Stomach (tissue), 9 donors: ENCODE results near the gene GALNT17. TPM values are rescaled to one million over a fixed set of nuclear protein-coding genes. Genes with fewer than 3 reads are reported as not detected.

Experiments used
- DNase-seq, 2 donors: peaks; one replicate each; pipeline versions ENCODE4 v3.0.0 to v3.0.0-alpha.2; 2013 to 2019
- H3K27ac ChIP-seq, 5 donors: fragments of 200-600 bp in 4 of 5; sonication (generic) in 4 of 5; one replicate each; pipeline ENCODE4 v1.5.1; 2013 to 2019; ENCODE audit warnings: mild to moderate bottlenecking in 1 of 5, moderate library complexity in 1 of 5
- H3K27me3 ChIP-seq, 3 donors: fragments of 200-600 bp; sonication (generic); one replicate each; pipeline ENCODE4 v1.5.1; 2017 to 2019; ENCODE audit warnings: mixed run types in 1 of 3
- H3K36me3 ChIP-seq, 4 donors: fragments of 200-600 bp; sonication (generic); 1 replicate in 3 of 4; 2 replicates in 1 of 4; pipeline ENCODE4 v1.5.1; 2016 to 2019
- H3K4me1 ChIP-seq, 4 donors: fragments of 200-600 bp; sonication (generic); one replicate each; pipeline ENCODE4 v1.5.1; 2016 to 2019
- H3K4me3 ChIP-seq, 4 donors: fragments of 200-600 bp; sonication (generic) in 3 of 4; one replicate each; pipeline ENCODE4 v1.5.1; 2016 to 2019; ENCODE audit warnings: mild to moderate bottlenecking in 1 of 4
- H3K9me3 ChIP-seq, 4 donors: fragments of 200-600 bp; sonication (generic); one replicate each; pipeline ENCODE4 v1.5.1; 2016 to 2019
- EP300 ChIP-seq: sonication (generic); formaldehyde crosslinking; IDR thresholded peaks from one replicate; pipeline ENCODE4 v1.6.1; 2017; ENCODE audit warnings: antibody characterized with exemption
- POLR2A ChIP-seq, 4 donors: fragments of 450-650 bp; IDR thresholded peaks; one replicate each; pipeline ENCODE4 v1.6.1; 2016; ENCODE audit warnings: antibody characterized with exemption in 4 of 4, control low read depth in 2 of 4, mild to moderate bottlenecking in 1 of 4, moderate library complexity in 1 of 4
- POLR2AphosphoS5 ChIP-seq, 3 donors: sonication (generic); formaldehyde crosslinking; IDR thresholded peaks; one replicate each; pipeline ENCODE4 v1.6.1; 2016; ENCODE audit warnings: antibody characterized with exemption in 3 of 3
- WGBS, 5 donors: extraction: QIAGEN DNeasy Blood & Tissue Kit in 3 of 5; methylation state at CpG; one replicate each; pipeline versions ENCODE4 v1.1.5 to v1.1.7; 2013 to 2018; 5-methylcytosine and 5-hydroxymethylcytosine counted together
- intact Hi-C: fragments of 100-400 bp; cut with DNase I; formaldehyde crosslinking; loops from one replicate; pipeline ENCODE4 v1.15.1; 2023; ENCODE audit warnings: low total_unique reads
- polyA plus RNA-seq, 3 donors: library from polyadenylated mRNA; stranded (reverse); fragments of 200-250 nt; gene quantifications; one replicate each; pipeline ENCODE4 v1.2.3, GENCODE V29; 2013
- total RNA-seq, 5 donors: library from RNA; depleted of rRNA; stranded (reverse); fragments of >200 nt; gene quantifications; one replicate each; pipeline versions ENCODE4 v1.1.0 to v1.2.3, GENCODE V29; 2014 to 2016
- TF ChIP-seq, protein P1 (sequence below), 7 experiments: fragments of 450-650 bp in 4 of 7; fragments of 200-600 bp in 3 of 7; sonication (generic) in 3 of 7; IDR thresholded peaks; one replicate each; pipeline ENCODE4 v1.5.1; 2016 to 2019; ENCODE audit warnings: antibody characterized with exemption in 7 of 7, control low read depth in 2 of 7, mild to moderate bottlenecking in 1 of 7
- donor health status: healthy with polysubstance abuse.
- donor health status: Bipolar disorder and iron deficiency.
- donor health status: healthy.

GALNT17 gene
- total and polyA plus RNA-seq, 8 donors, result 0.76 to 12.5 (median 1.6) TPM; not detected in 1

DNA sequence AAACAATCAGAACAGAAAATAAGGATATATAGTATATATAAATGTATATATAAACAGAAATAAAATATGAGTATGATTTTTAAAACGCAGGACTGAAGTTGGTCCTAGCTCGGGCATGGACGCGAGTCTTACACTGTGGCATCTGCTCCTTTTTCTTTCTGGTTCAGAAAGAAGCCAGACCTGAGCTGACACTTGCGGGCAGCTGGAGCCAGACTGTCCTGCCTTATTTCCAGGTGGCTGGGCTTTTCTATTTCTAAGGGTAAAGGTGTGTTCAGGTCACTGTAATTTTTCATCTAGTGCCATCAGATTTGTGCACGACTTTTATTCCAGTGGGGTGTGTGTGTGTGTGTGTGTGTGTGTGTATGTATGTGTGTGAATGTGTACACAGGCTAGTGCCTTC, 166.4 kb downstream of the GALNT17 start:
- no peak for DNase-seq

DNA sequence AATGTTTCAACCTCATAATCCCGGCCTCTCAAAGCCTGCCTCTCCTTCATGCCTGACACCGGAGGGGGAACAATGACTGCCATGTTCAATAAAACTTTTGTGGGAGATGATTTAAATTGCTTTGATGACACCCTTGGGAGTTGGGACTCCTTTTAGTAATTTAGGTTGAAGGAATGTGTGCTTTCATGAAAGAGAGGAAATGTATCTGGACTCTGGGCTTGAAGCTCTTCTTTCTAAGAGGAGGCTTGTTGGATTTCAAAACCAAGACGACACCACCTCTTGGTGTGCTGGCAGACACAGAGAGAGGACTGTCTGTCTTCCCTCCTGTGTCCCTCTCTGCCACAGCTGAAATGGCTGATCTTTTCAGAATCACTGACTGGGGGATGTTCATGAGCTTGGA, 168.1 kb downstream of the GALNT17 start:
- Histone ChIP-seq H3K36me3 (no peaks in the 10 kb centered on the region), H3K27me3 (no peaks in the 10 kb centered on the region), H3K9me3 (no peaks in the 10 kb centered on the region), H3K4me3 (no peak overlapping the region), H3K27ac (no peak overlapping the region), H3K4me1 (peaks cover 0 to 12% (median 0%) of the 10 kb centered on the region in 4 donors)
- WGBS, 5 donors, result 74 to 86% (median 81%) methylated on average over 3 of the region's 3 CpGs
- DNase-seq, result no peak
- intact Hi-C loops, result no loop called here
- TF ChIP-seq POLR2AphosphoS5 (IDR thresholded peaks at IDR 0.05), result no peak
- TF ChIP-seq EP300, result no peak
- TF ChIP-seq POLR2A (IDR thresholded peaks at IDR 0.05), result no peak
- TF ChIP-seq, protein P1, sequence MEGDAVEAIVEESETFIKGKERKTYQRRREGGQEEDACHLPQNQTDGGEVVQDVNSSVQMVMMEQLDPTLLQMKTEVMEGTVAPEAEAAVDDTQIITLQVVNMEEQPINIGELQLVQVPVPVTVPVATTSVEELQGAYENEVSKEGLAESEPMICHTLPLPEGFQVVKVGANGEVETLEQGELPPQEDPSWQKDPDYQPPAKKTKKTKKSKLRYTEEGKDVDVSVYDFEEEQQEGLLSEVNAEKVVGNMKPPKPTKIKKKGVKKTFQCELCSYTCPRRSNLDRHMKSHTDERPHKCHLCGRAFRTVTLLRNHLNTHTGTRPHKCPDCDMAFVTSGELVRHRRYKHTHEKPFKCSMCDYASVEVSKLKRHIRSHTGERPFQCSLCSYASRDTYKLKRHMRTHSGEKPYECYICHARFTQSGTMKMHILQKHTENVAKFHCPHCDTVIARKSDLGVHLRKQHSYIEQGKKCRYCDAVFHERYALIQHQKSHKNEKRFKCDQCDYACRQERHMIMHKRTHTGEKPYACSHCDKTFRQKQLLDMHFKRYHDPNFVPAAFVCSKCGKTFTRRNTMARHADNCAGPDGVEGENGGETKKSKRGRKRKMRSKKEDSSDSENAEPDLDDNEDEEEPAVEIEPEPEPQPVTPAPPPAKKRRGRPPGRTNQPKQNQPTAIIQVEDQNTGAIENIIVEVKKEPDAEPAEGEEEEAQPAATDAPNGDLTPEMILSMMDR (IDR thresholded peaks at IDR 0.05), result no peak

More for the DNA sequence above, 166.4 kb downstream of the GALNT17 start:
- Histone ChIP-seq H3K4me3 (no peak overlapping the region), H3K27ac (no peak overlapping the region), H3K9me3 (peaks cover 0 to 3% (median 0%) of the 10 kb centered on the region in 4 donors), H3K36me3 (no peaks in the 10 kb centered on the region), H3K4me1 (peaks cover 0 to 1% (median 0%) of the 10 kb centered on the region in 4 donors), H3K27me3 (no peaks in the 10 kb centered on the region)
- WGBS, 5 donors, result 69 to 81% (median 81%) methylated on average over 6 of the region's 6 CpGs
- intact Hi-C loops, result no loop called here
- no peak for TF ChIP-seq POLR2A (IDR thresholded peaks at IDR 0.05)

DNA sequence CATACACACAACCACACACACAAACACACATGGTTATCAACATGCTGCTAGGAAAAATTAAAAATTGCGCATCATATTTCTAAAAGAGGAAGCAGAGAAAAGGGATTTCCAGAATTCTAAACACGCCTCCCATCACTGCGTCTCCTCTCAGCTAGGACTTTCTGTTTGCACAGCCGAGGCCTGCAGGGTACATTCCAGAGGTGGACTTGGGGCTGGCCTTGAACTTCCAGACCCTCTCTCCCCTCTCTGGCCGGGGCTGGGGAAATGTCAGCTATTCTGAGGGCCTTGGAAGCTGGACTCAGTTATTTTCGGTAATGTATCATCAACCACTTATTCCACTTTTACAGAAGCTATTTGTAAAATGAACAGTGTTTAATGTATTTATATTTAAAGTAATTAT, 168.7 kb downstream of the GALNT17 start:
- no peaks in the 10 kb centered on the region for H3K36me3 ChIP-seq
- no peaks in the 10 kb centered on the region for H3K9me3 ChIP-seq
- intact Hi-C loops, result no loop called here
- no peaks in the 10 kb centered on the region for H3K27me3 ChIP-seq
- WGBS, 5 donors, result 41 to 49% (median 47%) methylated on average over 6 of the region's 6 CpGs
- peaks cover 0 to 12% (median 0%) of the 10 kb centered on the region in 4 donors for H3K4me1 ChIP-seq
- H3K4me3 ChIP-seq, result no peak overlapping the region
- TF ChIP-seq POLR2A (IDR thresholded peaks at IDR 0.05) (no peak), POLR2AphosphoS5 (IDR thresholded peaks at IDR 0.05) (no peak), EP300 (no peak)
- TF ChIP-seq, protein P1 (IDR thresholded peaks at IDR 0.05), result no peak
- DNase-seq, result peak in 1 of 2 donors; percentile 16
- no peak overlapping the region for H3K27ac ChIP-seq

DNA sequence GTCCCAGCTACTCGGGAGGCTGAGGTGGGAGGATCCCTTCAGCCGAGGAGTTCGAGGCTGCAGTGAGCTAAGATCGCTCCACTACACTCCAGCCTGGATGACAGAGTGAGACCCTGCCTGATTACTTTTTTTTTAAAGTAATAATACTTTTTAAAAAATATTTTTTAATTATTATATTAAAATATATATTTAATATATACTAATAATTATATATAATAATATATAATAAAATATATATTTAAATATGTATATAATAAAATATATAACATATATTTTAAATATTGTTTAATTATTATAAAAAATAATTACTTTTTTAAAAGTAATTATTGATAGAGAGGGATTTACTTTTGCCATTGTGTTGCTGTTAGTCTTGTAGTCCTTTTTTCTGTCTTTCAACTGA, 169.2 kb downstream of the GALNT17 start:
- Histone ChIP-seq H3K36me3 (no peaks in the 10 kb centered on the region), H3K27me3 (no peaks in the 10 kb centered on the region)

DNA sequence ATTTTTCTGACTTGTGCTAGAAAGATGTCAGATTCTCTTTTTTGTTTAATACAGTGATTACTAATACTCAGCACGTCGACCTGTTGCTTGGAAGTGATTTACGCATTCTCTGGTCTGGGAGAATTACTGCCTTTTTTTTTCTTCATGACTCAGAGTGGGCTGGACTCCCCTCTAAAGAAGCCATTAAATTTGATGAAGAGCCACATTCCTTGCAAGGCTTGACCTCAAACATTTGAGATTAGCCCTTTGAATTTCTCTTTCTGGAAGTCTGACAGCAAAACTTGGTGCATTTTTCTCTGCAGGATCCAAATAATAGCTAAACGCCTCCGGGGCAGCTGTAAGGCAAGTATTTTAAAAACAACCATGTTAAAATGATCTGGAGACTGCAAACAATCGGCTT, 171.6 kb downstream of the GALNT17 start:
- no peaks in the 10 kb centered on the region for H3K27me3 ChIP-seq
- WGBS, 5 donors, result 20 to 26% (median 23%) methylated on average over 6 of the region's 6 CpGs
- H3K27ac ChIP-seq, result no peak overlapping the region
- H3K36me3 ChIP-seq, result no peaks in the 10 kb centered on the region
- H3K4me1 ChIP-seq, result peaks cover 0 to 15% (median 0%) of the 10 kb centered on the region in 4 donors
- intact Hi-C loops, result no loop called here
- H3K4me3 ChIP-seq, result no peak overlapping the region
- TF ChIP-seq POLR2A (IDR thresholded peaks at IDR 0.05) (no peak), POLR2AphosphoS5 (IDR thresholded peaks at IDR 0.05) (no peak), EP300 (no peak)
- TF ChIP-seq, protein P1 (IDR thresholded peaks at IDR 0.05), result no peak
- peak in 1 of 2 donors; percentile 40 for DNase-seq
- no peaks in the 10 kb centered on the region for H3K9me3 ChIP-seq

More for the DNA sequence above, 169.2 kb downstream of the GALNT17 start:
- no peak overlapping the region for H3K27ac ChIP-seq
- TF ChIP-seq POLR2A (IDR thresholded peaks at IDR 0.05) (no peak), EP300 (no peak), POLR2AphosphoS5 (IDR thresholded peaks at IDR 0.05) (no peak)
- TF ChIP-seq, protein P1 (IDR thresholded peaks at IDR 0.05), result no peak
- WGBS, 5 donors, result 79 to 88% (median 83%) methylated on average over 4 of the region's 4 CpGs
- H3K4me1 ChIP-seq, result peaks cover 0 to 12% (median 0%) of the 10 kb centered on the region in 4 donors
- H3K9me3 ChIP-seq, result no peaks in the 10 kb centered on the region
- H3K4me3 ChIP-seq, result no peak overlapping the region
- intact Hi-C loops, result no loop called here
- DNase-seq, result no peak
